ENCODE results near the gene ECE1.

Gene ECE1

GRCh38 chr1:21317690-21318043 lies 27.4 kb upstream of the ECE1 start:
- no peaks in the 10 kb centered on the region for H3K27me3 ChIP-seq (ENCODE audit: control insufficient read depth, insufficient read depth, low read length)
- no peak overlapping the region for H3K4me3 ChIP-seq (ENCODE audit: low read length)
- DNase-seq (ENCODE audit: low read depth, low spot score) = no peak
- H3K36me3 ChIP-seq (ENCODE audit: control insufficient read depth, insufficient read depth, low read length) = no peaks in the 10 kb centered on the region
- no CpG with 5 or more reads among the region's 9 CpGs for WGBS (ENCODE audit: insufficient coverage, insufficient read length)
- no peak overlapping the region for H3K27ac ChIP-seq (ENCODE audit: low read length)
- peaks cover 23% of the 10 kb centered on the region for H3K4me1 ChIP-seq (ENCODE audit: control insufficient read depth, insufficient read depth, low read length)
- no peaks in the 10 kb centered on the region for H3K9me3 ChIP-seq (ENCODE audit: control insufficient read depth, insufficient read depth, low read length)

GRCh38 chr1:21317035-21317689 lies 26.9 kb upstream of the ECE1 start:
- H3K4me1 ChIP-seq (ENCODE audit: control insufficient read depth, insufficient read depth, low read length) = peaks cover 19% of the 10 kb centered on the region
- no peaks in the 10 kb centered on the region for H3K27me3 ChIP-seq (ENCODE audit: control insufficient read depth, insufficient read depth, low read length)
- H3K9me3 ChIP-seq (ENCODE audit: control insufficient read depth, insufficient read depth, low read length) = no peaks in the 10 kb centered on the region
- no peaks in the 10 kb centered on the region for H3K36me3 ChIP-seq (ENCODE audit: control insufficient read depth, insufficient read depth, low read length)
- no CpG with 5 or more reads among the region's 16 CpGs for WGBS (ENCODE audit: insufficient coverage, insufficient read length)
- no peak for DNase-seq (ENCODE audit: low read depth, low spot score)
- H3K27ac ChIP-seq (ENCODE audit: low read length) = no peak overlapping the region
- H3K4me3 ChIP-seq (ENCODE audit: low read length) = no peak overlapping the region

GRCh38 chr1:21314743-21315396 lies 24.6 kb upstream of the ECE1 start:
- no peak overlapping the region for H3K4me3 ChIP-seq (ENCODE audit: low read length)
- no peak for DNase-seq (ENCODE audit: low read depth, low spot score)
- no peaks in the 10 kb centered on the region for H3K27me3 ChIP-seq (ENCODE audit: control insufficient read depth, insufficient read depth, low read length)
- no peak overlapping the region for H3K27ac ChIP-seq (ENCODE audit: low read length)
- WGBS (ENCODE audit: insufficient coverage, insufficient read length) = no CpG with 5 or more reads among the region's 2 CpGs
- peaks cover 16% of the 10 kb centered on the region for H3K4me1 ChIP-seq (ENCODE audit: control insufficient read depth, insufficient read depth, low read length)
- no peaks in the 10 kb centered on the region for H3K9me3 ChIP-seq (ENCODE audit: control insufficient read depth, insufficient read depth, low read length)
- no peaks in the 10 kb centered on the region for H3K36me3 ChIP-seq (ENCODE audit: control insufficient read depth, insufficient read depth, low read length)

GRCh38 chr1:21313886-21314721 lies 23.8 kb upstream of the ECE1 start:
- H3K27ac ChIP-seq (ENCODE audit: low read length) = no peak overlapping the region
- no peak overlapping the region for H3K4me3 ChIP-seq (ENCODE audit: low read length)
- no peaks in the 10 kb centered on the region for H3K27me3 ChIP-seq (ENCODE audit: control insufficient read depth, insufficient read depth, low read length)
- WGBS (ENCODE audit: insufficient coverage, insufficient read length) = no CpG with 5 or more reads among the region's 19 CpGs
- no peaks in the 10 kb centered on the region for H3K9me3 ChIP-seq (ENCODE audit: control insufficient read depth, insufficient read depth, low read length)
- no peaks in the 10 kb centered on the region for H3K36me3 ChIP-seq (ENCODE audit: control insufficient read depth, insufficient read depth, low read length)
- peaks cover 12% of the 10 kb centered on the region for H3K4me1 ChIP-seq (ENCODE audit: control insufficient read depth, insufficient read depth, low read length)
- no peak for DNase-seq (ENCODE audit: low read depth, low spot score)

- H3K27me3 ChIP-seq (ENCODE audit: control insufficient read depth, insufficient read depth, low read length) = no peaks in the 10 kb centered on the region
- no peak overlapping the region for H3K27ac ChIP-seq (ENCODE audit: low read length)
- no peak overlapping the region for H3K4me3 ChIP-seq (ENCODE audit: low read length)
- no peak for DNase-seq (ENCODE audit: low read depth, low spot score)
- WGBS (ENCODE audit: insufficient coverage, insufficient read length) = no CpG with 5 or more reads among the region's 6 CpGs
- H3K36me3 ChIP-seq (ENCODE audit: control insufficient read depth, insufficient read depth, low read length) = no peaks in the 10 kb centered on the region
- H3K4me1 ChIP-seq (ENCODE audit: control insufficient read depth, insufficient read depth, low read length) = peaks cover 11% of the 10 kb centered on the region
- no peaks in the 10 kb centered on the region for H3K9me3 ChIP-seq (ENCODE audit: control insufficient read depth, insufficient read depth, low read length)
These were observed 23.1 kb upstream of the ECE1 start for GRCh38 chr1:21313203-21313885.

- Histone ChIP-seq H3K9me3 (ENCODE audit: control insufficient read depth, insufficient read depth, low read length) (no peaks in the 10 kb centered on the region), H3K36me3 (ENCODE audit: control insufficient read depth, insufficient read depth, low read length) (no peaks in the 10 kb centered on the region), H3K4me3 (ENCODE audit: low read length) (no peak overlapping the region), H3K4me1 (ENCODE audit: control insufficient read depth, insufficient read depth, low read length) (peaks cover 15% of the 10 kb centered on the region), H3K27ac (ENCODE audit: low read length) (no peak overlapping the region), H3K27me3 (ENCODE audit: control insufficient read depth, insufficient read depth, low read length) (no peaks in the 10 kb centered on the region)
- DNase-seq (ENCODE audit: low read depth, low spot score) = no peak
- WGBS (ENCODE audit: insufficient coverage, insufficient read length) = no CpG with 5 or more reads among the region's 4 CpGs
These were observed 22.2 kb upstream of the ECE1 start for GRCh38 chr1:21312407-21312992.

- DNase-seq (ENCODE audit: low read depth, low spot score) = no peak
- no CpG with 5 or more reads among the region's 6 CpGs for WGBS (ENCODE audit: insufficient coverage, insufficient read length)
- Histone ChIP-seq H3K9me3 (ENCODE audit: control insufficient read depth, insufficient read depth, low read length) (no peaks in the 10 kb centered on the region), H3K36me3 (ENCODE audit: control insufficient read depth, insufficient read depth, low read length) (no peaks in the 10 kb centered on the region), H3K4me1 (ENCODE audit: control insufficient read depth, insufficient read depth, low read length) (peaks cover 15% of the 10 kb centered on the region), H3K27me3 (ENCODE audit: control insufficient read depth, insufficient read depth, low read length) (no peaks in the 10 kb centered on the region), H3K27ac (ENCODE audit: low read length) (no peak overlapping the region), H3K4me3 (ENCODE audit: low read length) (no peak overlapping the region)
These were observed 20.8 kb upstream of the ECE1 start for GRCh38 chr1:21311016-21311415.

- H3K4me1 ChIP-seq (ENCODE audit: control insufficient read depth, insufficient read depth, low read length) = peaks cover 14% of the 10 kb centered on the region
- H3K27me3 ChIP-seq (ENCODE audit: control insufficient read depth, insufficient read depth, low read length) = no peaks in the 10 kb centered on the region
- no peaks in the 10 kb centered on the region for H3K9me3 ChIP-seq (ENCODE audit: control insufficient read depth, insufficient read depth, low read length)
- no peak overlapping the region for H3K27ac ChIP-seq (ENCODE audit: low read length)
- no peaks in the 10 kb centered on the region for H3K36me3 ChIP-seq (ENCODE audit: control insufficient read depth, insufficient read depth, low read length)
- no peak for DNase-seq (ENCODE audit: low read depth, low spot score)
- WGBS (ENCODE audit: insufficient coverage, insufficient read length) = no CpG with 5 or more reads among the region's 9 CpGs
- no peak overlapping the region for H3K4me3 ChIP-seq (ENCODE audit: low read length)
These were observed 18.8 kb upstream of the ECE1 start for GRCh38 chr1:21308847-21309652.

GRCh38 chr1:21308330-21308729 lies 18.1 kb upstream of the ECE1 start:
- no peaks in the 10 kb centered on the region for H3K36me3 ChIP-seq (ENCODE audit: control insufficient read depth, insufficient read depth, low read length)
- no peaks in the 10 kb centered on the region for H3K27me3 ChIP-seq (ENCODE audit: control insufficient read depth, insufficient read depth, low read length)
- H3K4me3 ChIP-seq (ENCODE audit: low read length) = no peak overlapping the region
- peaks cover 11% of the 10 kb centered on the region for H3K4me1 ChIP-seq (ENCODE audit: control insufficient read depth, insufficient read depth, low read length)
- no peak for DNase-seq (ENCODE audit: low read depth, low spot score)
- H3K27ac ChIP-seq (ENCODE audit: low read length) = no peak overlapping the region
- no peaks in the 10 kb centered on the region for H3K9me3 ChIP-seq (ENCODE audit: control insufficient read depth, insufficient read depth, low read length)
- no CpG with 5 or more reads among the region's 5 CpGs for WGBS (ENCODE audit: insufficient coverage, insufficient read length)
